Neural cell (in vitro differentiated cells): ENCODE data around the gene MAPK10.

Source experiments
- CTCF ChIP-seq: fragments of 450-650 bp; IDR thresholded peaks from 2 replicates; pipeline ENCODE4 v1.5.1; 2014; ENCODE audit warnings: antibody characterized with exemption, mild to moderate bottlenecking, moderate library complexity; ENCODE audit not compliant: poor library complexity, severe bottlenecking
- EP300 ChIP-seq: fragments of 450-650 bp; conservative IDR thresholded peaks from 2 replicates; pipeline ENCODE4 v1.6.1; 2014; ENCODE audit warnings: antibody characterized with exemption, mild to moderate bottlenecking, moderate library complexity; ENCODE audit not compliant: poor library complexity, severe bottlenecking
- EZH2 ChIP-seq: fragments of 200-600, 300-800 bp; shearing (Covaris generic), sonication (generic); IDR thresholded peaks from 2 replicates; pipeline ENCODE4 v1.6.1; 2014; ENCODE audit warnings: antibody characterized with exemption, low read length, borderline replicate concordance, mild to moderate bottlenecking; ENCODE audit not compliant: insufficient read depth, poor library complexity, severe bottlenecking

- TF ChIP-seq CTCF (no peak), EZH2 (no peak), EP300 (no peak)
These were observed 327.3 kb downstream of the MAPK10 start for GRCh38 chr4:86032476-86033022.
